Measurements from ENCODE around the gene UCKL1. TPM values are rescaled to one million over a fixed set of nuclear protein-coding genes. Genes with fewer than 3 reads are reported as not detected.

Gene UCKL1
- total RNA-seq, 1 experiment from 2014 or later = 47.4 TPM

DNA sequence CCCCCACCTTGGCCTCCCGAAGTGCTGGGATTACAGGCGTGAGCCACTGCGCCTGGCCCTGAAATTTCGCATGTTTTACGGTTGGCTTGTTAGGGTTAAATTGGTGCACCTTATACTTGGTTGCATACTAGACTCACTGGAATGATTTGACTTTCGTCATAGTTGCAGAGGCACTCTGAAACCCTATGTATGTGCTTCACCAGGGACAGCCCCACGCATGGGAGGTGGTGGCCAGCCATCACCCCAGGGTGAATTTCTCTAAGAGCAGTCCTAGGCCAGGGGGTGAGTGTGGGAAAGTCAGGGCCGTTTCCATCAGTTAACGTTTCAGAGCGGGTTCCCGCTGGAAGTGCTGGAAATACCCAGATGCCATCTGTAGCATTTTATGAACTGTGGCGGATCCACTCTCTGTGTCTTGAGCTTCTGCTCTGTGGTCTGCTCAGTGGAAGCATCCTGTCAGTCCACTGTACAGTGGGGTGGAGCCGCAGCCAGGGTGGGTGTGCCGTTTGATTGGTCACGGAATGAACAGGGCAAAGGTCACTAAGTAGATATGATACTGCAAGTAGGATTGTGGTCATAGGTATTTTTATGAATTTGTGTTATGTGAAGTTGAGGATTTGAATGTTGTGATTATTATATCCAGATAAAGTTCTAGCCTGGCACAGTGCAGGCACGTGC, 48.1 kb downstream of the UCKL1 start:
- H3K4me3 ChIP-seq (ENCODE audit: low read depth in 2 of 2, low read length in 2 of 2) = no peak overlapping the region
- no TSS peak for BruUV-seq (replicated peaks)
- H3K4me1 ChIP-seq (ENCODE audit: control insufficient read depth, insufficient read depth, low read length) = peaks cover 40% of the 10 kb centered on the region
- no peak overlapping the region for H3K27ac ChIP-seq (ENCODE audit: low read length)
- intact Hi-C loops (cut with micrococcal nuclease; ENCODE audit: unreplicated experiment) (no loop called here), in situ Hi-C loops (cut with HindIII; ENCODE audit: low pct_unique_long_range_greater_than_20kb, low sequenced_read_pairs) (no loop called here)
- POLR2A ChIA-PET = no interaction called here
- H3K36me3 ChIP-seq (ENCODE audit: control insufficient read depth, insufficient read depth, low read length) = no peaks in the 10 kb centered on the region
- H3K9me3 ChIP-seq (ENCODE audit: control insufficient read depth, insufficient read depth, low read depth, low read length) = no peaks in the 10 kb centered on the region
- TF ChIP-seq SIN3A (IDR thresholded peaks at IDR 0.05; ENCODE audit: borderline replicate concordance, insufficient read depth, low read depth, low read length) (no peak), TCF7L2 (IDR thresholded peaks at IDR 0.05; ENCODE audit: low read depth, low read length) (no peak), POLR2AphosphoS5 (IDR thresholded peaks at IDR 0.05; ENCODE audit: low read depth, low read length) (no peak), CTCF (IDR thresholded peaks at IDR 0.05) (no peak)
- TF ChIP-seq, protein P1, sequence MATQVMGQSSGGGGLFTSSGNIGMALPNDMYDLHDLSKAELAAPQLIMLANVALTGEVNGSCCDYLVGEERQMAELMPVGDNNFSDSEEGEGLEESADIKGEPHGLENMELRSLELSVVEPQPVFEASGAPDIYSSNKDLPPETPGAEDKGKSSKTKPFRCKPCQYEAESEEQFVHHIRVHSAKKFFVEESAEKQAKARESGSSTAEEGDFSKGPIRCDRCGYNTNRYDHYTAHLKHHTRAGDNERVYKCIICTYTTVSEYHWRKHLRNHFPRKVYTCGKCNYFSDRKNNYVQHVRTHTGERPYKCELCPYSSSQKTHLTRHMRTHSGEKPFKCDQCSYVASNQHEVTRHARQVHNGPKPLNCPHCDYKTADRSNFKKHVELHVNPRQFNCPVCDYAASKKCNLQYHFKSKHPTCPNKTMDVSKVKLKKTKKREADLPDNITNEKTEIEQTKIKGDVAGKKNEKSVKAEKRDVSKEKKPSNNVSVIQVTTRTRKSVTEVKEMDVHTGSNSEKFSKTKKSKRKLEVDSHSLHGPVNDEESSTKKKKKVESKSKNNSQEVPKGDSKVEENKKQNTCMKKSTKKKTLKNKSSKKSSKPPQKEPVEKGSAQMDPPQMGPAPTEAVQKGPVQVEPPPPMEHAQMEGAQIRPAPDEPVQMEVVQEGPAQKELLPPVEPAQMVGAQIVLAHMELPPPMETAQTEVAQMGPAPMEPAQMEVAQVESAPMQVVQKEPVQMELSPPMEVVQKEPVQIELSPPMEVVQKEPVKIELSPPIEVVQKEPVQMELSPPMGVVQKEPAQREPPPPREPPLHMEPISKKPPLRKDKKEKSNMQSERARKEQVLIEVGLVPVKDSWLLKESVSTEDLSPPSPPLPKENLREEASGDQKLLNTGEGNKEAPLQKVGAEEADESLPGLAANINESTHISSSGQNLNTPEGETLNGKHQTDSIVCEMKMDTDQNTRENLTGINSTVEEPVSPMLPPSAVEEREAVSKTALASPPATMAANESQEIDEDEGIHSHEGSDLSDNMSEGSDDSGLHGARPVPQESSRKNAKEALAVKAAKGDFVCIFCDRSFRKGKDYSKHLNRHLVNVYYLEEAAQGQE (IDR thresholded peaks at IDR 0.05; ENCODE audit: insufficient read depth in 1 of 2, low read depth in 2 of 2, low read length in 1 of 2) = no peak
- DNase-seq (ENCODE audit: low read depth, low spot score) (no peak), ATAC-seq (peak; percentile 40)
- H3K27me3 ChIP-seq (ENCODE audit: control insufficient read depth, insufficient read depth, low read length) = no peaks in the 10 kb centered on the region
- CTCF ChIA-PET = no interaction called here

- peaks cover 25% of the 10 kb centered on the region for H3K4me1 ChIP-seq (ENCODE audit: control insufficient read depth, insufficient read depth, low read length)
- CTCF ChIA-PET = no interaction called here
Observed at GRCh38 chr20:63903796-63904561, 52.2 kb downstream of the UCKL1 start.

More at GRCh38 chr20:63903796-63904561, 52.2 kb downstream of the UCKL1 start:
- POLR2A ChIA-PET = no interaction called here
- H3K9me3 ChIP-seq (ENCODE audit: control insufficient read depth, insufficient read depth, low read depth, low read length) = no peaks in the 10 kb centered on the region
- intact Hi-C loops (cut with micrococcal nuclease; ENCODE audit: unreplicated experiment) = no loop called here
- ATAC-seq = no peak
- H3K27ac ChIP-seq (ENCODE audit: low read length) = 0 out of 2 replicates have a peak overlapping the region, but pooled peaks have one; percentile 12
- TSS peak; percentile 57 for BruUV-seq (replicated peaks)
- H3K27me3 ChIP-seq (ENCODE audit: control insufficient read depth, insufficient read depth, low read length) = no peaks in the 10 kb centered on the region
- in situ Hi-C loops (cut with HindIII; ENCODE audit: low pct_unique_long_range_greater_than_20kb, low sequenced_read_pairs) = no loop called here
- no peak for DNase-seq (ENCODE audit: low read depth, low spot score)
- no peaks in the 10 kb centered on the region for H3K36me3 ChIP-seq (ENCODE audit: control insufficient read depth, insufficient read depth, low read length)
- no peak for TF ChIP-seq SIN3A (IDR thresholded peaks at IDR 0.05; ENCODE audit: borderline replicate concordance, insufficient read depth, low read depth, low read length)
- TF ChIP-seq CTCF (IDR thresholded peaks at IDR 0.05) = no peak
- no peak overlapping the region for H3K4me3 ChIP-seq (ENCODE audit: low read depth in 2 of 2, low read length in 2 of 2)
